ENCODE results near the gene GMPPB. TPM values are rescaled to one million over a fixed set of nuclear protein-coding genes. Genes with fewer than 3 reads are reported as not detected.

Gene GMPPB
- total and polyA plus RNA-seq, 2 of the 8 experiments (the other 6 are each of a cell fraction or from before 2014, with no cell fraction given): 20.9 to 23.9 TPM

GRCh38 chr3:49713336-49714105 is 10.2 kb downstream of the GMPPB start (continued):
- TF ChIP-seq ATF2 (IDR thresholded peaks at IDR 0.05; ENCODE audit: low read length) (no peak), CBX8 (IDR thresholded peaks at IDR 0.05; ENCODE audit: borderline replicate concordance, low read depth, low read length) (no peak), FOSL1 (IDR thresholded peaks at IDR 0.05; ENCODE audit: insufficient read depth, low read depth, low read length) (no peak), BACH1 (IDR thresholded peaks at IDR 0.05; ENCODE audit: low read length) (no peak), SAP30 (IDR thresholded peaks at IDR 0.05; ENCODE audit: insufficient read depth, insufficient replicate concordance, low read length) (no peak), KDM1A (IDR thresholded peaks at IDR 0.05; ENCODE audit: borderline replicate concordance, low read length) (no peak)

Data from H1 (cell line).